T-helper 1 cell treated with Interleukin-12 subunit alpha and Interleukin-12 subunit beta and Interleukin-4 antibody, amounts not matched to agents 30 μg/mL and 1 μg/mL, for 36 hours (primary cell): ENCODE measurements around the gene COL4A1.

Experiments
- H3K27ac Mint-ChIP-seq: one replicate; pipeline ENCODE4 v1.8.0; 2021; ENCODE audit warnings: mild to moderate bottlenecking, mixed read lengths
- H3K27me3 Mint-ChIP-seq: one replicate; pipeline ENCODE4 v1.8.0; 2021; ENCODE audit warnings: low read depth, mixed read lengths
- H3K36me3 Mint-ChIP-seq: one replicate; pipeline ENCODE4 v1.8.0; 2021; ENCODE audit warnings: low read depth, mixed read lengths
- H3K4me1 Mint-ChIP-seq: one replicate; pipeline ENCODE4 v1.8.0; 2021; ENCODE audit warnings: low read depth, mixed read lengths
- H3K4me3 Mint-ChIP-seq: one replicate; pipeline ENCODE4 v1.8.0; 2021; ENCODE audit warnings: mild to moderate bottlenecking, moderate library complexity, mixed read lengths
- H3K9me3 Mint-ChIP-seq: one replicate; pipeline ENCODE4 v1.8.0; 2021; ENCODE audit warnings: mixed read lengths

COL4A1 gene

DNA sequence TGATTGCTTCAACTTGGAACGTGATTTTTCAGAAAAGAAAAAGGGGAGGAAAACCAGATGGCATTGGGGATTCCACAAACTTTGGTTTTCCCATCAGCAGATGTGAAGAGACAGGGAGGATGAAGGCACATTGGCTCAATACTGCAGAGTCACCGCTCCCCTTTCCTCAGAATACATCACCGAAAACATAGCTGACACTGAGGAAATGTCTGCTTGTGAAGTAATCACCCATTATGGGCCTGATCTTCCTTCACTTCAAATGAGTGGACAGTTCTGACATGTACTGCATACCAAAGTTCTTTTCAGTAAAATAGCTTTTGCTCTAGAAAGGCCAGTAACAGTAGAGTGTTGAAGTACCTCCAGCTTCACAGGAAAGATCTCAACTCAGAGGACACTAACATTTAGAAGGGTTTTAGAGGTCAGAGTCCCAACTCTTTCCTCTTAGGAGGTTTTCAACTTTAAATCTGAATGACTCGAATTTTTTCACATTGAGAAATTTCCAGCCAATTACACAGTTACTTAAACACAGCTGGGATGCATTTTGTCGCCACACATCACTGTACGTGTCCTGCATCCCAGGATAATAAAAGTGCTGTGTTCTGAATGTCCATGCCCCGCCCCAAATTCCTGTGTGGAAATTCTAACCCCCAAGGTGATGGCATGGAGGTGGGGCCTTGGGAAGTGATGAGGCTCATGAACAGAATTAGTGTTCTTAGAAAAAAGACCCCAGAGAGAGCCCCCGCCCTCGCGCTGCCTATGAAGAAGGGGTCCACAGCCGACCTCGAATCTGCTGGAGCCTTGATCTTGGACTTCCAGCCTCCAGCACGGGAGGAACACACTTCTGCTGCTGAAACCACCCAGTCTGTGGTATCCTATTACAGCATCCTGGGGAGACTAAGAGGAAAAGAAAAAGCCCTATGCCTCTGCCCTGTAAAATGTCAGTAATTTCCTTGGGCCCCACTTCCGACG is 77.7 kb downstream of the COL4A1 start:
- H3K27me3 Mint-ChIP-seq: peaks cover 30% of the 10 kb centered on the region
- no peaks in the 10 kb centered on the region for H3K9me3 Mint-ChIP-seq
- no peaks in the 10 kb centered on the region for H3K36me3 Mint-ChIP-seq
- H3K27ac Mint-ChIP-seq: no peak overlapping the region
- H3K4me1 Mint-ChIP-seq: no peaks in the 10 kb centered on the region
- no peak overlapping the region for H3K4me3 Mint-ChIP-seq

DNA sequence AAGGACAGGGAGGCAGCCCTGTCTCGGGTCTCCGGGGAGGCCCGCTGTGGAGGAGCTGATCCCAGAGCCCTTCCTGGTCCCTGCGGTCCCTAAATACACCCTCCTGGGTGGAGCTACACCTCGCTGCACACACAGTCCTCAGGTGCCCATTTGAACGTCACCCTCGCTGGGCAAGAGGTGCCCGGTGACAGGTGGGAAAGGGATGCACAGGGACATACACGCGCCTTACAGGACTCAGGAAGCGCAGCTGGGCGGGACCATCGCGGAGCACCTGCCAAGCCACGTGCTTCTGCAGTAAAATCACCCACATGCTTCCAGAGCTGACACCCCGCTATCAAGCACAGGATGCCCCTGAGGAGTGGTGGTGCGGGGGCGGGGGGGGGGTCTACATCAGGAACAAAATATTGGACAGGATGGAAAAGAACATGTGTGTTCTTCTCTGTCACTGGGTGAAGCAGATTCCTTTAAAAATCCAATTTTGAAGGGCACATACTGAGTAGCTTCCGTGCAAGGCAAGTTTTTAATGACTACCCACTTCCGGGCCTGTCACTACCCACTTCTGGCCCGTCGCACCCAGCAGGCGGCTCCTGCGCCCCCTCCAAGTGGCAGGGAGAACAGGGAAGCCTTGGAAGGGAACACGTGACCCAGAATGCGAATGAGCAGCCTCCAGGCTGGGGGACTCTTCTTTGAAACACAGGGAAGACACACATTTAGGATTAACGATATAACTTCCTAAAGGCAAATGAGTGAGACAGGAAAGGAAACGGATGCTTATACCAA is 78.9 kb downstream of the COL4A1 start:
- Mint-ChIP-seq H3K4me3 (no peak overlapping the region), H3K27ac (no peak overlapping the region), H3K4me1 (no peaks in the 10 kb centered on the region), H3K36me3 (no peaks in the 10 kb centered on the region), H3K27me3 (peaks cover 29% of the 10 kb centered on the region), H3K9me3 (no peaks in the 10 kb centered on the region)

GRCh38 chr13:110227416-110227815 is 79.5 kb downstream of the COL4A1 start:
- Mint-ChIP-seq H3K4me1 (no peaks in the 10 kb centered on the region), H3K4me3 (no peak overlapping the region), H3K27ac (no peak overlapping the region), H3K36me3 (no peaks in the 10 kb centered on the region), H3K27me3 (peaks cover 23% of the 10 kb centered on the region), H3K9me3 (no peaks in the 10 kb centered on the region)

GRCh38 chr13:110225609-110226574 is 81.1 kb downstream of the COL4A1 start:
- Mint-ChIP-seq H3K36me3 (no peaks in the 10 kb centered on the region), H3K9me3 (no peaks in the 10 kb centered on the region), H3K4me1 (no peaks in the 10 kb centered on the region), H3K4me3 (no peak overlapping the region), H3K27me3 (peaks cover 18% of the 10 kb centered on the region), H3K27ac (no peak overlapping the region)

DNA sequence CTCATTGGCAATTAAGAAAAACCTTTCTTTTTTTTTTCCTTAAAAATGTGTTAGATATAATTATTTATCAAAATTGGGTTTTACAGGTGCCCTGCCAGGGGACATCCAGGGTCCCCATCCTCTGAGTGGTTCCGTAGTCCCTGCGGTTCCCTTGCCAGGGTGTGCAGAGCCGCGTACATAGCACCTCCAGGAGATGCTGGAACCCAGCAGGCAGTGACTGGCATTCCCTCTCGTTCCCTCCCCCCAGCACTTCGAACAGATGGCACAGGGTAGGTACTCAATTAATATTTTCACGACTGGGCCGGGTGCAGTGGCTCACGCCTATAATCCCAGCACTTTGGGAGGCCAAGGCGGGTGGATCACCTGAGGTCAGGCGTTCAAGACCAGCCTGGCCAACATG is 82.0 kb downstream of the COL4A1 start:
- H3K27me3 Mint-ChIP-seq: peaks cover 16% of the 10 kb centered on the region
- H3K4me3 Mint-ChIP-seq: no peak overlapping the region
- H3K27ac Mint-ChIP-seq: no peak overlapping the region
- H3K9me3 Mint-ChIP-seq: no peaks in the 10 kb centered on the region
- H3K4me1 Mint-ChIP-seq: no peaks in the 10 kb centered on the region
- H3K36me3 Mint-ChIP-seq: no peaks in the 10 kb centered on the region

GRCh38 chr13:110224519-110224918 is 82.4 kb downstream of the COL4A1 start:
- Mint-ChIP-seq H3K36me3 (no peaks in the 10 kb centered on the region), H3K27ac (no peak overlapping the region), H3K4me1 (no peaks in the 10 kb centered on the region), H3K27me3 (peaks cover 14% of the 10 kb centered on the region), H3K4me3 (no peak overlapping the region), H3K9me3 (no peaks in the 10 kb centered on the region)

GRCh38 chr13:110221406-110222117 is 85.4 kb downstream of the COL4A1 start:
- Mint-ChIP-seq H3K36me3 (no peaks in the 10 kb centered on the region), H3K4me1 (no peaks in the 10 kb centered on the region), H3K4me3 (no peak overlapping the region), H3K9me3 (no peaks in the 10 kb centered on the region), H3K27ac (no peak overlapping the region), H3K27me3 (peaks cover 39% of the 10 kb centered on the region)

DNA sequence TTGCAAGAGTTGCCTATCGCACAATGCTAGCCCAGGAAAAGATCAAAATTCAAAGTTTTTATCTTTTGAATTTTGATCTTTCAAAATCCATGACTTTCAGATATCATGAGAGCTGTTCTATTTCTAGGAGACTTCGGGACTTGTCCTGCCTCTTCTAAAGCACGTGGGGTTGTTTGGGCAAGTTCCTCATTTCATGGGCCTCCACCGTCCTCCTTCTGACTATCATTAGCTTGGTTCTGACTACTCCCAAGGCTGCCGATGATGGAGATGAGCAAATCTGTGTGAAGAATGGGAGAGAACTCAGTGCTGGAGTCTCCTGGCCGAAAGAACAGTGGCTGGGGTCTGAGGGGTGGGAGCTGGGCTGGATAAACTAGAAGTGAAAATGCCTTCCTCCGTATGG is 86.5 kb downstream of the COL4A1 start:
- no peaks in the 10 kb centered on the region for H3K4me1 Mint-ChIP-seq
- H3K27me3 Mint-ChIP-seq: peaks cover 35% of the 10 kb centered on the region
- H3K9me3 Mint-ChIP-seq: no peaks in the 10 kb centered on the region
- H3K27ac Mint-ChIP-seq: no peak overlapping the region
- H3K36me3 Mint-ChIP-seq: no peaks in the 10 kb centered on the region
- H3K4me3 Mint-ChIP-seq: no peak overlapping the region

- Mint-ChIP-seq H3K27me3 (peaks cover 35% of the 10 kb centered on the region), H3K9me3 (no peaks in the 10 kb centered on the region), H3K4me1 (no peaks in the 10 kb centered on the region), H3K36me3 (no peaks in the 10 kb centered on the region), H3K27ac (no peak overlapping the region), H3K4me3 (no peak overlapping the region)
Observed at GRCh38 chr13:110218581-110219201, 88.3 kb downstream of the COL4A1 start.

- no peaks in the 10 kb centered on the region for H3K36me3 Mint-ChIP-seq
- H3K9me3 Mint-ChIP-seq: no peaks in the 10 kb centered on the region
- H3K4me1 Mint-ChIP-seq: no peaks in the 10 kb centered on the region
- H3K4me3 Mint-ChIP-seq: no peak overlapping the region
- no peak overlapping the region for H3K27ac Mint-ChIP-seq
- peaks cover 31% of the 10 kb centered on the region for H3K27me3 Mint-ChIP-seq
Observed at GRCh38 chr13:110217811-110218210, 89.1 kb downstream of the COL4A1 start.

GRCh38 chr13:110217085-110217484 is 89.9 kb downstream of the COL4A1 start:
- Mint-ChIP-seq H3K4me1 (no peaks in the 10 kb centered on the region), H3K27ac (no peak overlapping the region), H3K27me3 (peaks cover 31% of the 10 kb centered on the region), H3K4me3 (no peak overlapping the region), H3K36me3 (no peaks in the 10 kb centered on the region), H3K9me3 (no peaks in the 10 kb centered on the region)

- Mint-ChIP-seq H3K4me1 (no peaks in the 10 kb centered on the region), H3K27me3 (peaks cover 27% of the 10 kb centered on the region), H3K9me3 (no peaks in the 10 kb centered on the region), H3K4me3 (no peak overlapping the region), H3K27ac (no peak overlapping the region), H3K36me3 (no peaks in the 10 kb centered on the region)
Observed at GRCh38 chr13:110216398-110217041, 90.4 kb downstream of the COL4A1 start.

DNA sequence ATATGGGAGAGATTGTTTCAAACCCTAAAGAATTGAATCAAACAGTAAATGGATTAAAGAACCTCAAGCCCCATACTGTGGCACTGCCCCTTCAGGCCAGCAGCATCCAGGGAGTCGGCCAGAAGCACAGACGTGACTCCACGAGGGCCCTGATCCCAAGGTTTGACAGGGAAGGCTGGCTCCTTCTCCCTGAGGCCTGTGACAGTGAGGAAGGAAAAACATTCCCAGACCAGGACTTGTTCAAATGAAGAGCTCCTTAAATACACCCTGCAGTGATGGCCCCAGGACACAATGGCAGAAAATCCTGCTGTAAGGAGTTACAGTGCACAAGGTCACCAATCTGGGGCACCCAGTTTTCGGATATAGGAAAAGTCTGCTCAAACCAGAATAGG is 91.0 kb downstream of the COL4A1 start:
- Mint-ChIP-seq H3K9me3 (no peaks in the 10 kb centered on the region), H3K27me3 (peaks cover 25% of the 10 kb centered on the region), H3K4me1 (no peaks in the 10 kb centered on the region), H3K36me3 (no peaks in the 10 kb centered on the region), H3K27ac (no peak overlapping the region), H3K4me3 (no peak overlapping the region)
